ENCODE measurements around the gene BCL2L2.
"Not testable (repeated sequence)": the region's sequence is repeated elsewhere in the genome, so short reads cannot be mapped to it uniquely, and the experiment has no call there.

- TF ChIP-seq, protein P1, sequence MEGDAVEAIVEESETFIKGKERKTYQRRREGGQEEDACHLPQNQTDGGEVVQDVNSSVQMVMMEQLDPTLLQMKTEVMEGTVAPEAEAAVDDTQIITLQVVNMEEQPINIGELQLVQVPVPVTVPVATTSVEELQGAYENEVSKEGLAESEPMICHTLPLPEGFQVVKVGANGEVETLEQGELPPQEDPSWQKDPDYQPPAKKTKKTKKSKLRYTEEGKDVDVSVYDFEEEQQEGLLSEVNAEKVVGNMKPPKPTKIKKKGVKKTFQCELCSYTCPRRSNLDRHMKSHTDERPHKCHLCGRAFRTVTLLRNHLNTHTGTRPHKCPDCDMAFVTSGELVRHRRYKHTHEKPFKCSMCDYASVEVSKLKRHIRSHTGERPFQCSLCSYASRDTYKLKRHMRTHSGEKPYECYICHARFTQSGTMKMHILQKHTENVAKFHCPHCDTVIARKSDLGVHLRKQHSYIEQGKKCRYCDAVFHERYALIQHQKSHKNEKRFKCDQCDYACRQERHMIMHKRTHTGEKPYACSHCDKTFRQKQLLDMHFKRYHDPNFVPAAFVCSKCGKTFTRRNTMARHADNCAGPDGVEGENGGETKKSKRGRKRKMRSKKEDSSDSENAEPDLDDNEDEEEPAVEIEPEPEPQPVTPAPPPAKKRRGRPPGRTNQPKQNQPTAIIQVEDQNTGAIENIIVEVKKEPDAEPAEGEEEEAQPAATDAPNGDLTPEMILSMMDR (conservative IDR thresholded peaks at IDR 0.05 in 1 of 2, IDR thresholded peaks at IDR 0.05 in 1 of 2; ENCODE audit: low read depth in 1 of 2, low read length in 2 of 2): not testable (repeated sequence)
- not testable (repeated sequence) for TF ChIP-seq EZH2 (IDR thresholded peaks at IDR 0.05; ENCODE audit: low read length, missing control alignments)
Measured at GRCh38 chr14:23260849-23261248, 45.8 kb upstream of the BCL2L2 start.
